ENCODE measurements around the gene RAP1GAP.

RAP1GAP gene

GRCh38 chr1:21664806-21665588 is 4.2 kb downstream of the RAP1GAP start:
- no peak overlapping the region for H3K4me3 ChIP-seq (ENCODE audit: low read length)
- DNase-seq (ENCODE audit: low read depth, low spot score), result no peak

- DNase-seq (ENCODE audit: low read depth, low spot score), result no peak
- no peak overlapping the region for H3K4me3 ChIP-seq (ENCODE audit: low read length)
Observed at GRCh38 chr1:21663951-21664805, 5.0 kb downstream of the RAP1GAP start.

GRCh38 chr1:21663248-21663950 is 5.8 kb downstream of the RAP1GAP start:
- no peak overlapping the region for H3K4me3 ChIP-seq (ENCODE audit: low read length)
- no peak for DNase-seq (ENCODE audit: low read depth, low spot score)

GRCh38 chr1:21662426-21663247 is 6.5 kb downstream of the RAP1GAP start:
- no peak for DNase-seq (ENCODE audit: low read depth, low spot score)
- H3K4me3 ChIP-seq (ENCODE audit: low read length), result no peak overlapping the region

GRCh38 chr1:21661886-21662285 is 7.3 kb downstream of the RAP1GAP start:
- no peak overlapping the region for H3K4me3 ChIP-seq (ENCODE audit: low read length)
- DNase-seq (ENCODE audit: low read depth, low spot score), result no peak

- H3K4me3 ChIP-seq (ENCODE audit: low read length), result peak overlapping the region; percentile 45
- no peak for DNase-seq (ENCODE audit: low read depth, low spot score)
Observed at GRCh38 chr1:21659924-21660326, 9.2 kb downstream of the RAP1GAP start.

GRCh38 chr1:21659099-21659923 is 9.8 kb downstream of the RAP1GAP start:
- peak overlapping the region; percentile 45 for H3K4me3 ChIP-seq (ENCODE audit: low read length)
- DNase-seq (ENCODE audit: low read depth, low spot score), result peak; percentile 81

GRCh38 chr1:21657456-21658190 is 11.5 kb downstream of the RAP1GAP start:
- no peak for DNase-seq (ENCODE audit: low read depth, low spot score)

GRCh38 chr1:21655748-21656147 is 13.4 kb downstream of the RAP1GAP start:
- no peak for DNase-seq (ENCODE audit: low read depth, low spot score)
- H3K4me3 ChIP-seq (ENCODE audit: low read length), result no peak overlapping the region

More at GRCh38 chr1:21657456-21658190, 11.5 kb downstream of the RAP1GAP start:
- no peak overlapping the region for H3K4me3 ChIP-seq (ENCODE audit: low read length)

GRCh38 chr1:21655259-21655658 is 13.9 kb downstream of the RAP1GAP start:
- DNase-seq (ENCODE audit: low read depth, low spot score), result no peak
- H3K4me3 ChIP-seq (ENCODE audit: low read length), result no peak overlapping the region

- DNase-seq (ENCODE audit: low read depth, low spot score), result no peak
- no peak overlapping the region for H3K4me3 ChIP-seq (ENCODE audit: low read length)
Observed at GRCh38 chr1:21654209-21654608, 14.9 kb downstream of the RAP1GAP start.

GRCh38 chr1:21653744-21654100 is 15.4 kb downstream of the RAP1GAP start:
- no peak for DNase-seq (ENCODE audit: low read depth, low spot score)
- H3K4me3 ChIP-seq (ENCODE audit: low read length), result no peak overlapping the region

- no peak overlapping the region for H3K4me3 ChIP-seq (ENCODE audit: low read length)
- DNase-seq (ENCODE audit: low read depth, low spot score), result no peak
Observed at GRCh38 chr1:21652937-21653743, 16.0 kb downstream of the RAP1GAP start.

GRCh38 chr1:21652101-21652936 is 16.8 kb downstream of the RAP1GAP start:
- no peak overlapping the region for H3K4me3 ChIP-seq (ENCODE audit: low read length)
- no peak for DNase-seq (ENCODE audit: low read depth, low spot score)

- H3K4me3 ChIP-seq (ENCODE audit: low read length), result peak overlapping the region; percentile 18
- no peak for DNase-seq (ENCODE audit: low read depth, low spot score)
Observed at GRCh38 chr1:21651214-21652042, 17.7 kb downstream of the RAP1GAP start.
